Vagina (tissue), 2 donors: Measurements from ENCODE around the gene BLNK. TPM values are rescaled to one million over a fixed set of nuclear protein-coding genes. Genes with fewer than 3 reads are reported as not detected.

Experiments
- DNase-seq, 2 donors: peaks; one replicate each; pipeline ENCODE4 v3.0.0-alpha.2; 2017; ENCODE audit errors: extremely low spot score in 2 of 2
- H3K27ac ChIP-seq: fragments of 200-600 bp; sonication (generic); one replicate; pipeline ENCODE4 v1.5.1; 2019
- H3K27me3 ChIP-seq: fragments of 200-600 bp; sonication (generic); one replicate; pipeline ENCODE4 v1.5.1; 2019
- H3K36me3 ChIP-seq, 2 donors: fragments of 200-600 bp; sonication (generic); one replicate each; pipeline ENCODE4 v1.5.1; 2017 to 2019
- H3K4me1 ChIP-seq: fragments of 200-600 bp; sonication (generic); one replicate; pipeline ENCODE4 v1.5.1; 2019
- H3K4me3 ChIP-seq, 2 donors: fragments of 200-600 bp; sonication (generic); 1 replicate in 1 of 2; 2 replicates in 1 of 2; pipeline ENCODE4 v1.5.1; 2016 to 2019
- H3K9me3 ChIP-seq: fragments of 200-600 bp; sonication (generic); one replicate; pipeline ENCODE4 v1.5.1; 2019
- CTCF ChIP-seq, 3 experiments: fragments of 450-650 bp in 2 of 3; fragments of 200-600 bp in 1 of 3; sonication (generic) in 1 of 3; IDR thresholded peaks; one replicate each; pipeline ENCODE4 v1.5.1; 2017 to 2019; ENCODE audit warnings: antibody characterized with exemption in 3 of 3, mild to moderate bottlenecking in 2 of 3, moderate library complexity in 2 of 3
- POLR2A ChIP-seq, 2 donors: fragments of 450-650 bp; IDR thresholded peaks; one replicate each; pipeline ENCODE4 v1.6.1; 2017; ENCODE audit warnings: antibody characterized with exemption in 2 of 2, mild to moderate bottlenecking in 2 of 2, moderate library complexity in 2 of 2
- POLR2AphosphoS5 ChIP-seq, 2 donors: sonication (generic); formaldehyde crosslinking; IDR thresholded peaks; one replicate each; pipeline ENCODE4 v1.9.0; 2017; ENCODE audit warnings: antibody characterized with exemption in 2 of 2, mild to moderate bottlenecking in 2 of 2, low read depth in 1 of 2; ENCODE audit not compliant: insufficient read depth in 1 of 2
- intact Hi-C: fragments of 100-400 bp; cut with DNase I; formaldehyde crosslinking; loops from one replicate; pipeline ENCODE4 v1.15.1; 2023
- total RNA-seq: library from RNA; depleted of rRNA; stranded (reverse); fragments of >200 nt; gene quantifications from one replicate; pipeline ENCODE4 v1.2.3, GENCODE V29; 2016

BLNK gene
- total RNA-seq, 1 donor from 2014 or later: 8.8 TPM

- Histone ChIP-seq H3K36me3 (no peaks in the 10 kb centered on the region), H3K27me3 (no peaks in the 10 kb centered on the region), H3K27ac (no peak overlapping the region), H3K9me3 (no peaks in the 10 kb centered on the region), H3K4me1 (peaks cover 3% of the 10 kb centered on the region), H3K4me3 (no peak overlapping the region)
- TF ChIP-seq CTCF (IDR thresholded peaks at IDR 0.05) (no peak), POLR2A (IDR thresholded peaks at IDR 0.05) (no peak), POLR2AphosphoS5 (IDR thresholded peaks at IDR 0.05; ENCODE audit: insufficient read depth in 1 of 2, low read depth in 1 of 2) (no peak)
- intact Hi-C loops: no loop called here
- DNase-seq: no peak
Measured at GRCh38 chr10:96283351-96283750, 12.0 kb upstream of the BLNK start.

GRCh38 chr10:96281444-96282029 is 10.2 kb upstream of the BLNK start:
- no peaks in the 10 kb centered on the region for H3K9me3 ChIP-seq
- no peak overlapping the region for H3K27ac ChIP-seq
- H3K36me3 ChIP-seq: no peaks in the 10 kb centered on the region
- intact Hi-C loops: no loop called here
- DNase-seq: peak in 1 of 2 donors; percentile 3
- H3K27me3 ChIP-seq: no peaks in the 10 kb centered on the region
- H3K4me3 ChIP-seq: no peak overlapping the region
- TF ChIP-seq CTCF (IDR thresholded peaks at IDR 0.05) (no peak), POLR2AphosphoS5 (IDR thresholded peaks at IDR 0.05; ENCODE audit: insufficient read depth in 1 of 2, low read depth in 1 of 2) (no peak), POLR2A (IDR thresholded peaks at IDR 0.05) (no peak)
- H3K4me1 ChIP-seq: no peaks in the 10 kb centered on the region

- Histone ChIP-seq H3K27me3 (no peaks in the 10 kb centered on the region), H3K4me3 (no peak overlapping the region), H3K4me1 (no peaks in the 10 kb centered on the region), H3K36me3 (no peaks in the 10 kb centered on the region), H3K27ac (no peak overlapping the region), H3K9me3 (no peaks in the 10 kb centered on the region)
- TF ChIP-seq CTCF (IDR thresholded peaks at IDR 0.05) (no peak), POLR2A (IDR thresholded peaks at IDR 0.05) (no peak), POLR2AphosphoS5 (IDR thresholded peaks at IDR 0.05; ENCODE audit: insufficient read depth in 1 of 2, low read depth in 1 of 2) (no peak)
- intact Hi-C loops: no loop called here
- DNase-seq: peak in 1 of 2 donors; percentile 29
Measured at GRCh38 chr10:96280859-96281258, 9.5 kb upstream of the BLNK start.

- Histone ChIP-seq H3K4me1 (no peaks in the 10 kb centered on the region), H3K9me3 (no peaks in the 10 kb centered on the region)
Measured at GRCh38 chr10:96279191-96279641, 7.8 kb upstream of the BLNK start.

More at GRCh38 chr10:96279191-96279641, 7.8 kb upstream of the BLNK start:
- no peaks in the 10 kb centered on the region for H3K27me3 ChIP-seq
- no peak overlapping the region for H3K27ac ChIP-seq
- no peak for TF ChIP-seq POLR2AphosphoS5 (IDR thresholded peaks at IDR 0.05; ENCODE audit: insufficient read depth in 1 of 2, low read depth in 1 of 2)
- no peak for TF ChIP-seq POLR2A (IDR thresholded peaks at IDR 0.05)
- no peak for TF ChIP-seq CTCF (IDR thresholded peaks at IDR 0.05)
- no peak overlapping the region for H3K4me3 ChIP-seq
- peak in 1 of 2 donors; percentile 60 for DNase-seq
- intact Hi-C loops: no loop called here
- H3K36me3 ChIP-seq: no peaks in the 10 kb centered on the region
